ENCODE measurements around the gene NMD3. TPM values are rescaled to one million over a fixed set of nuclear protein-coding genes. Genes with fewer than 3 reads are reported as not detected.
A peak's percentile ranks its signal among the peaks of the same experiment; 100 is the strongest.

NMD3 gene
- total RNA-seq, 1 experiment from 2014 or later, result 61.7 TPM

DNA sequence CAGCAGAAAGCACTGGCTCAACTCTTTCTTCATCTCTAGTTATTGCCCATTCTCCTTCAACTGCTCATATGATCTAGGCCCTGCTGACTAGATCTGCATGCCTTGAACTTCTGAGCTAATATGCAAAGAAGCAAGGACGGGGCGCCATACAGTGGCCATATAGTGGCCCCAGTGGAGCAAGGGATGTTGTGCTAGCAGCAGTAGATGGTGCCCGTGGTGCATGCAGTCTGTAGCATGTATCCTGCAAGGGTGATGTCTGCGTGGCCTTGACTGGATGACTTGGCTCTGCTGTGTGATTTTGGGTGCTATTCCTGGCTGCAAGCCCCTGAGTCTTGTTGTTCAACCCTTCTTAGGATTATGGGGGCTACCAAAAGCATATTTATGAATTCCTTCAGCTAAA is 12.2 kb upstream of the NMD3 start:
- BruUV-seq (replicated peaks), result no TSS peak
- TF ChIP-seq, protein P1, sequence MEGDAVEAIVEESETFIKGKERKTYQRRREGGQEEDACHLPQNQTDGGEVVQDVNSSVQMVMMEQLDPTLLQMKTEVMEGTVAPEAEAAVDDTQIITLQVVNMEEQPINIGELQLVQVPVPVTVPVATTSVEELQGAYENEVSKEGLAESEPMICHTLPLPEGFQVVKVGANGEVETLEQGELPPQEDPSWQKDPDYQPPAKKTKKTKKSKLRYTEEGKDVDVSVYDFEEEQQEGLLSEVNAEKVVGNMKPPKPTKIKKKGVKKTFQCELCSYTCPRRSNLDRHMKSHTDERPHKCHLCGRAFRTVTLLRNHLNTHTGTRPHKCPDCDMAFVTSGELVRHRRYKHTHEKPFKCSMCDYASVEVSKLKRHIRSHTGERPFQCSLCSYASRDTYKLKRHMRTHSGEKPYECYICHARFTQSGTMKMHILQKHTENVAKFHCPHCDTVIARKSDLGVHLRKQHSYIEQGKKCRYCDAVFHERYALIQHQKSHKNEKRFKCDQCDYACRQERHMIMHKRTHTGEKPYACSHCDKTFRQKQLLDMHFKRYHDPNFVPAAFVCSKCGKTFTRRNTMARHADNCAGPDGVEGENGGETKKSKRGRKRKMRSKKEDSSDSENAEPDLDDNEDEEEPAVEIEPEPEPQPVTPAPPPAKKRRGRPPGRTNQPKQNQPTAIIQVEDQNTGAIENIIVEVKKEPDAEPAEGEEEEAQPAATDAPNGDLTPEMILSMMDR (IDR thresholded peaks at IDR 0.05; ENCODE audit: insufficient read depth in 1 of 2, low read depth in 1 of 2, low read length in 1 of 2, severe bottlenecking in 1 of 2, unreplicated experiment in 1 of 2), result peak in 1 of 2 experiments; percentile 4
- H3K36me3 Mint-ChIP-seq (ENCODE audit: insufficient read depth, unreplicated experiment), result no peaks in the 10 kb centered on the region
- ChIA-PET CTCF (no interaction called here), POLR2A (no interaction called here)
- Histone ChIP-seq H3K36me3 (ENCODE audit: control insufficient read depth, insufficient read depth, low read length) (no peaks in the 10 kb centered on the region), H3K4me1 (no peaks in the 10 kb centered on the region), H3K4me3 (ENCODE audit: low read depth, low read length) (no peak overlapping the region), H3K9me3 (no peaks in the 10 kb centered on the region), H3K27me3 (replicated peaks; ENCODE audit: control insufficient read depth, insufficient read depth, low read length) (no peaks in the 10 kb centered on the region)
- H3K27me3 Mint-ChIP-seq (ENCODE audit: insufficient read depth, unreplicated experiment), result no peaks in the 10 kb centered on the region
- H3K9me3 Mint-ChIP-seq (ENCODE audit: unreplicated experiment), result no peaks in the 10 kb centered on the region
- H3K27ac Mint-ChIP-seq (ENCODE audit: unreplicated experiment), result no peak overlapping the region
- H3K4me1 Mint-ChIP-seq (ENCODE audit: low read depth, unreplicated experiment), result no peaks in the 10 kb centered on the region
- intact Hi-C loops (cut with micrococcal nuclease; ENCODE audit: unreplicated experiment), result loop anchor here (10.0 kb wide), 1 partner anchor 114 kb away; no protein-coding TSS in a partner anchor
- peak in 1 of 2 experiments; percentile 18 for DNase-seq
- H3K4me3 Mint-ChIP-seq (ENCODE audit: unreplicated experiment), result no peak overlapping the region

DNA sequence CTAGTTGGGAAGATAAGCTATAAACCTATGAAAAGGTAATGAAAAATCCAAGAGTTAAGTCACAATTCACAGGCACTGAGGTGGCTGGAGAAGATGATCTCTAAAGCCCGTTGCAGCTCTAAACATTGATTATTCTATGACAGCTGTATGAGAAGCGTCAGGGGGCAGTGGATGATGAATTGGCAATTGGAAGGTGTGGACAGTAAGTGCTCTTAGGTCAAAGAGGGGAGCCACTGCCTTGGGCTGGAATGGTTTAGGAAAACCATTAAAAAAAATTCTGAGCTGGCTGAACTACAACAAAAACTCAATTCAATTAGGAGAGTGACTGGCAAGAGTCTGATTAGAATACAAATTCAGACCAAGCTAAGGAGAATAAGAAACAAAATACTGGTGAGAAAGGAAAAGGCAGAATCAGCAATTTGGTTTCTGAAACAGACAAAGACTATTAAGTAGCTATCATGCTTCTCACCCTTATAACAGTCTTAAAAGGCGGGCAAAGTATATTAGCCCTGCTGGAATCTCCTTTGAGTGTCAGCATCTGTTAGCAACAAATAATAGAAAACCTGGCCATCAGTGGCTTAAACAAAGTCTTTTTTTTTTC is 8.8 kb upstream of the NMD3 start:
- H3K27ac Mint-ChIP-seq (ENCODE audit: unreplicated experiment), result no peak overlapping the region
- H3K27me3 ChIP-seq (replicated peaks; ENCODE audit: control insufficient read depth, insufficient read depth, low read length), result no peaks in the 10 kb centered on the region
- ChIA-PET POLR2A (no interaction called here), CTCF (interaction anchor here (0.7 kb wide), 1 partner anchor 14 kb away, joined by 3 read pairs; no protein-coding TSS in a partner anchor)
- DNase-seq, result no peak
- intact Hi-C loops (cut with micrococcal nuclease; ENCODE audit: unreplicated experiment), result no loop called here
- peaks cover 11% of the 10 kb centered on the region for H3K4me1 Mint-ChIP-seq (ENCODE audit: low read depth, unreplicated experiment)
- H3K4me1 ChIP-seq, result peaks cover 12% of the 10 kb centered on the region
- no peaks in the 10 kb centered on the region for H3K9me3 ChIP-seq
- TF ChIP-seq, protein P1 (IDR thresholded peaks at IDR 0.05; ENCODE audit: insufficient read depth in 1 of 2, low read depth in 1 of 2, low read length in 1 of 2, severe bottlenecking in 1 of 2, unreplicated experiment in 1 of 2), result no peak
- no peaks in the 10 kb centered on the region for H3K9me3 Mint-ChIP-seq (ENCODE audit: unreplicated experiment)
- no peaks in the 10 kb centered on the region for H3K36me3 ChIP-seq (ENCODE audit: control insufficient read depth, insufficient read depth, low read length)
- no peak overlapping the region for H3K4me3 Mint-ChIP-seq (ENCODE audit: unreplicated experiment)
- H3K27me3 Mint-ChIP-seq (ENCODE audit: insufficient read depth, unreplicated experiment), result no peaks in the 10 kb centered on the region
- H3K36me3 Mint-ChIP-seq (ENCODE audit: insufficient read depth, unreplicated experiment), result no peaks in the 10 kb centered on the region
- no TSS peak for BruUV-seq (replicated peaks)
- H3K4me3 ChIP-seq (ENCODE audit: low read depth, low read length), result no peak overlapping the region

GRCh38 chr3:161212906-161213305 is 8.2 kb upstream of the NMD3 start:
- TF ChIP-seq, protein P1 (IDR thresholded peaks at IDR 0.05; ENCODE audit: insufficient read depth in 1 of 2, low read depth in 1 of 2, low read length in 1 of 2, severe bottlenecking in 1 of 2, unreplicated experiment in 1 of 2), result no peak
- DNase-seq, result no peak
- H3K4me1 ChIP-seq, result peaks cover 15% of the 10 kb centered on the region
- H3K27me3 ChIP-seq (replicated peaks; ENCODE audit: control insufficient read depth, insufficient read depth, low read length), result no peaks in the 10 kb centered on the region
- no peak overlapping the region for H3K4me3 ChIP-seq (ENCODE audit: low read depth, low read length)
- H3K27ac Mint-ChIP-seq (ENCODE audit: unreplicated experiment), result no peak overlapping the region
- no peaks in the 10 kb centered on the region for H3K9me3 ChIP-seq
- intact Hi-C loops (cut with micrococcal nuclease; ENCODE audit: unreplicated experiment), result no loop called here
- no peaks in the 10 kb centered on the region for H3K9me3 Mint-ChIP-seq (ENCODE audit: unreplicated experiment)
- H3K4me1 Mint-ChIP-seq (ENCODE audit: low read depth, unreplicated experiment), result peaks cover 11% of the 10 kb centered on the region
- H3K36me3 ChIP-seq (ENCODE audit: control insufficient read depth, insufficient read depth, low read length), result no peaks in the 10 kb centered on the region
- no peaks in the 10 kb centered on the region for H3K27me3 Mint-ChIP-seq (ENCODE audit: insufficient read depth, unreplicated experiment)
- CTCF ChIA-PET, result no interaction called here
- no peak overlapping the region for H3K4me3 Mint-ChIP-seq (ENCODE audit: unreplicated experiment)
- POLR2A ChIA-PET, result no interaction called here
- no TSS peak for BruUV-seq (replicated peaks)
- H3K36me3 Mint-ChIP-seq (ENCODE audit: insufficient read depth, unreplicated experiment), result no peaks in the 10 kb centered on the region

All from Caco-2 (cell line).